SK-N-SH treated with all-trans-retinoic acid at 6 μM for 48 hours (cell line): ENCODE results near the gene CPLX1.

ENCODE experiments used
- ATAC-seq: fragments of 200-7000 bp; cut with Tn5 transposase; 3 replicates; pipeline ENCODE4 v1.9.1; 2020; ENCODE audit warnings: mild to moderate bottlenecking, moderate library complexity
- ARNTL ChIP-seq: fragments of 450-650 bp; formaldehyde crosslinking; IDR thresholded peaks from 2 replicates; pipeline ENCODE4 v1.5.0; 2020; ENCODE audit warnings: low read depth, mild to moderate bottlenecking, moderate library complexity, borderline replicate concordance
- BACH2 ChIP-seq: fragments of 250-450 bp; sonication (Bioruptor Pico); IDR thresholded peaks from 2 replicates; pipeline ENCODE4 v1.9.0; 2021; ENCODE audit warnings: mild to moderate bottlenecking, borderline replicate concordance
- CREB5 ChIP-seq: fragments of 250-450 bp; sonication (Bioruptor Pico); IDR thresholded peaks from 2 replicates; pipeline ENCODE4 v1.5.1; 2020; ENCODE audit warnings: low read depth, mild to moderate bottlenecking, moderate library complexity
- CSDC2 ChIP-seq: fragments of 250-450 bp; sonication (Bioruptor Pico); IDR thresholded peaks from 2 replicates; pipeline ENCODE4 v1.5.0; 2020; ENCODE audit warnings: mild to moderate bottlenecking, moderate library complexity
- CSRNP3 ChIP-seq: fragments of 250-450 bp; sonication (Bioruptor Pico); IDR thresholded peaks from 2 replicates; pipeline ENCODE4 v1.5.1; 2021; ENCODE audit warnings: mild to moderate bottlenecking, moderate library complexity
- ESRRG ChIP-seq: fragments of 250-450 bp; sonication (Bioruptor Pico); IDR thresholded peaks from 2 replicates; pipeline ENCODE4 v1.6.1; 2021; ENCODE audit warnings: mild to moderate bottlenecking
- GLIS3 ChIP-seq: fragments of 250-450 bp; sonication (Bioruptor Pico); IDR thresholded peaks from 2 replicates; pipeline ENCODE4 v1.5.0; 2020; ENCODE audit warnings: mild to moderate bottlenecking, moderate library complexity
- ISL1 ChIP-seq: fragments of 250-450 bp; sonication (Bioruptor Pico); IDR thresholded peaks from 2 replicates; pipeline ENCODE4 v2.1.2; 2022; ENCODE audit warnings: mild to moderate bottlenecking, moderate library complexity
- OSR1 ChIP-seq: fragments of 250-450 bp; sonication (Bioruptor Pico); IDR thresholded peaks from 2 replicates; pipeline ENCODE4 v1.8.0; 2022; ENCODE audit warnings: moderate library complexity, mild to moderate bottlenecking, inconsistent platforms
- POU6F1 ChIP-seq: fragments of 250-450 bp; sonication (Bioruptor Pico); IDR thresholded peaks from 2 replicates; pipeline ENCODE4 v1.8.0; 2021; ENCODE audit warnings: low read depth, mild to moderate bottlenecking, moderate library complexity, borderline replicate concordance
- PPARA ChIP-seq: fragments of 250-450 bp; sonication (Bioruptor Pico); IDR thresholded peaks from 2 replicates; pipeline ENCODE4 v1.5.0; 2020; ENCODE audit warnings: mild to moderate bottlenecking, borderline replicate concordance
- SNAI2 ChIP-seq: fragments of 250-450 bp; sonication (Bioruptor Pico); IDR thresholded peaks from 2 replicates; pipeline ENCODE4 v1.5.0; 2020; ENCODE audit warnings: mild to moderate bottlenecking, moderate library complexity
- TCF4 ChIP-seq: fragments of 250-450 bp; sonication (Bioruptor Pico); IDR thresholded peaks from 2 replicates; pipeline ENCODE4 v1.8.0; 2021; ENCODE audit warnings: mild to moderate bottlenecking, moderate library complexity, borderline replicate concordance
- TOX ChIP-seq: fragments of 250-450 bp; sonication (Bioruptor Pico); IDR thresholded peaks from 2 replicates; pipeline ENCODE4 v1.8.0; 2021; ENCODE audit warnings: mild to moderate bottlenecking, moderate library complexity, borderline replicate concordance
- TSHZ2 ChIP-seq: fragments of 250-450 bp; sonication (Bioruptor Pico); IDR thresholded peaks from 2 replicates; pipeline ENCODE4 v1.5.0; 2020; ENCODE audit warnings: mild to moderate bottlenecking, moderate library complexity
- ZC3H10 ChIP-seq: fragments of 250-450 bp; sonication (Bioruptor Pico); IDR thresholded peaks from 2 replicates; pipeline ENCODE4 v1.5.1; 2021; ENCODE audit warnings: mild to moderate bottlenecking, moderate library complexity
- ZFP3 ChIP-seq: fragments of 250-450 bp; sonication (Bioruptor Pico); IDR thresholded peaks from 2 replicates; pipeline ENCODE4 v1.5.0; 2020; ENCODE audit warnings: mild to moderate bottlenecking, moderate library complexity
- ZFP30 ChIP-seq: fragments of 450-650 bp; formaldehyde crosslinking; IDR thresholded peaks from 2 replicates; pipeline ENCODE4 v1.5.0; 2022; ENCODE audit warnings: mild to moderate bottlenecking, moderate library complexity
- ZNF565 ChIP-seq: fragments of 450-650 bp; formaldehyde crosslinking; conservative IDR thresholded peaks from 2 replicates; pipeline ENCODE4 v1.5.0; 2020; ENCODE audit warnings: low read depth, mild to moderate bottlenecking, moderate library complexity
- ZNF70 ChIP-seq: fragments of 450-650 bp; formaldehyde crosslinking; IDR thresholded peaks from 2 replicates; pipeline ENCODE4 v1.5.0; 2020; ENCODE audit warnings: mild to moderate bottlenecking, moderate library complexity
- ZNF8 ChIP-seq: fragments of 450-650 bp; formaldehyde crosslinking; IDR thresholded peaks from 2 replicates; pipeline ENCODE4 v1.5.0; 2020; ENCODE audit warnings: mild to moderate bottlenecking, moderate library complexity

Gene CPLX1

GRCh38 chr4:742096-742741 is 83.7 kb downstream of the CPLX1 start:
- TF ChIP-seq ZNF70 (no peak), GLIS3 (CRISPR knock-in tag) (no peak), TSHZ2 (CRISPR knock-in tag) (no peak), ZNF8 (CRISPR knock-in tag) (no peak), CSDC2 (no peak), OSR1 (CRISPR knock-in tag) (no peak), SNAI2 (CRISPR knock-in tag) (no peak), ZFP3 (no peak), POU6F1 (CRISPR knock-in tag) (no peak), ZC3H10 (CRISPR knock-in tag) (no peak), ARNTL (no peak), CSRNP3 (no peak), TOX (CRISPR knock-in tag) (no peak), BACH2 (CRISPR knock-in tag) (no peak), ZNF565 (CRISPR knock-in tag) (no peak), PPARA (CRISPR knock-in tag) (no peak), ZFP30 (no peak), TCF4 (CRISPR knock-in tag) (no peak), CREB5 (no peak), ISL1 (CRISPR knock-in tag) (no peak)
- ATAC-seq = peak; percentile 7

GRCh38 chr4:740656-741282 is 85.2 kb downstream of the CPLX1 start:
- ATAC-seq = no peak
- TF ChIP-seq CSDC2 = no peak
- TF ChIP-seq ZC3H10 (CRISPR knock-in tag) = no peak
- TF ChIP-seq CSRNP3 = no peak
- no peak for TF ChIP-seq SNAI2 (CRISPR knock-in tag)
- no peak for TF ChIP-seq ZNF565 (CRISPR knock-in tag)
- TF ChIP-seq BACH2 (CRISPR knock-in tag) = no peak
- TF ChIP-seq TOX (CRISPR knock-in tag) = no peak
- no peak for TF ChIP-seq PPARA (CRISPR knock-in tag)
- no peak for TF ChIP-seq ESRRG
- no peak for TF ChIP-seq GLIS3 (CRISPR knock-in tag)

GRCh38 chr4:740011-740410 is 85.9 kb downstream of the CPLX1 start:
- ATAC-seq = no peak
- TF ChIP-seq TCF4 (CRISPR knock-in tag) (no peak), ARNTL (no peak)
